ENCODE results near the gene UCKL1.
"Not testable (repeated sequence)": the region's sequence is repeated elsewhere in the genome, so short reads cannot be mapped to it uniquely, and the experiment has no call there.

Gene UCKL1

GRCh38 chr20:63917811-63918210 is 38.4 kb downstream of the UCKL1 start:
- DNase-seq = no peak

GRCh38 chr20:63916371-63916939 is 39.8 kb downstream of the UCKL1 start:
- not testable (repeated sequence) for DNase-seq

- no peak for DNase-seq
These were observed 40.7 kb downstream of the UCKL1 start for GRCh38 chr20:63915471-63915870.

GRCh38 chr20:63913768-63914167 is 42.4 kb downstream of the UCKL1 start:
- DNase-seq = no peak

GRCh38 chr20:63911176-63911575 is 45.0 kb downstream of the UCKL1 start:
- DNase-seq = no peak

GRCh38 chr20:63908008-63908682 is 48.1 kb downstream of the UCKL1 start:
- no peak for DNase-seq

GRCh38 chr20:63903796-63904561 is 52.2 kb downstream of the UCKL1 start:
- DNase-seq = peak; percentile 63 to 79

GRCh38 chr20:63900413-63900812 is 55.8 kb downstream of the UCKL1 start:
- peak; percentile 64 to 70 for DNase-seq

- peak; percentile 68 to 75 for DNase-seq
These were observed 57.2 kb downstream of the UCKL1 start for GRCh38 chr20:63898882-63899558.

- no peak for DNase-seq
These were observed 58.1 kb downstream of the UCKL1 start for GRCh38 chr20:63897978-63898561.

- peak; percentile 50 to 65 for DNase-seq
These were observed 59.7 kb downstream of the UCKL1 start for GRCh38 chr20:63896264-63897105.

GRCh38 chr20:63895952-63896263 is 60.3 kb downstream of the UCKL1 start:
- peak in 1 of 2 experiments; percentile 50 for DNase-seq

GRCh38 chr20:63895202-63895951 is 60.8 kb downstream of the UCKL1 start:
- DNase-seq = no peak

GRCh38 chr20:63894358-63895201 is 61.6 kb downstream of the UCKL1 start, which contains the start of gene DNAJC5:
Gene DNAJC5 (plus strand): TSS chr20:63895126. CDS start chr20:63928346, 33,220 bp downstream.
- DNase-seq = peak; percentile 80 to 83

GRCh38 chr20:63893999-63894357 is 62.2 kb downstream of the UCKL1 start:
- no peak for DNase-seq

GRCh38 chr20:63892402-63892801 is 63.8 kb downstream of the UCKL1 start:
- DNase-seq = no peak

- DNase-seq = no peak
These were observed 64.9 kb downstream of the UCKL1 start for GRCh38 chr20:63891061-63892002.

GRCh38 chr20:63890616-63891015 is 65.6 kb downstream of the UCKL1 start:
- no peak for DNase-seq

- no peak for DNase-seq
These were observed 66.0 kb downstream of the UCKL1 start for GRCh38 chr20:63890201-63890576.
